HepG2 (cell line): ENCODE results near the gene JUND. TPM values are rescaled to one million over a fixed set of nuclear protein-coding genes. Genes with fewer than 3 reads are reported as not detected.
A peak's percentile ranks its signal among the peaks of the same experiment; 100 is the strongest.

Source experiments
- ATAC-seq: fragments of 200-7000 bp; cut with Tn5 transposase; 3 replicates; pipeline ENCODE4 v1.9.1; 2020; ENCODE audit warnings: mild to moderate bottlenecking, moderate library complexity
- BruUV-seq: library from RNA; stranded (reverse); fragments of 400-500 nt; replicated peaks from 2 replicates; lab custom pipeline; 2021; lab: Mats Ljungman, UMichigan
- CTCF ChIA-PET: fragments of 300-600 bp; formaldehyde crosslinking; extraction: SDS; loops from one replicate; lab custom pipeline; 2021; ENCODE audit warnings: low total read pairs, inconsistent platforms, low intra/inter-chr PET ratio; lab: Yijun Ruan, JAX
- POLR2A ChIA-PET: fragments of 350-600 bp; sonication (Branson Sonifier 250); formaldehyde crosslinking; loops from one replicate; lab custom pipeline; 2020; ENCODE audit warnings: antibody characterized with exemption, inconsistent platforms; lab: Yijun Ruan, JAX
- DNase-seq: peaks from one replicate; pipeline ENCODE4 v3.0.0-alpha.2; 2015; ENCODE audit warnings: low spot score
- FAIRE-seq: peaks from 3 replicates; lab custom pipeline; 2011; peaks lifted over from hg19 to GRCh38; lab: Jason Lieb, UNC
- H2AFZ ChIP-seq: one replicate; pipeline ENCODE4 v1.6.1; 2011; ENCODE audit warnings: low read length, inconsistent platforms
- H3K27ac ChIP-seq: fragments of 300-600 bp; 3 replicates; pipeline ENCODE4 v1.8.0; 2011; ENCODE audit warnings: mixed run types, mild to moderate bottlenecking, mixed read lengths, low read length, inconsistent platforms; ENCODE audit not compliant: insufficient read depth; ENCODE audit errors: extremely low read length
- H3K27me3 ChIP-seq, 2 experiments: fragments of 200-600 bp in 1 of 2; 2 replicates in 1 of 2; 3 replicates in 1 of 2; pipeline versions ENCODE4 v1.6.0 to v1.8.0; 2011; ENCODE audit warnings: low read length in 2 of 2, mild to moderate bottlenecking in 2 of 2, moderate library complexity in 2 of 2, inconsistent platforms in 1 of 2; ENCODE audit not compliant: insufficient read depth in 2 of 2, control insufficient read depth in 1 of 2
- H3K36me3 ChIP-seq, 2 experiments: fragments of 200-600 bp in 1 of 2; replicated peaks in 1 of 2; 2 replicates in 1 of 2; 3 replicates in 1 of 2; pipeline versions ENCODE4 v1.5.1 to v1.8.0; 2011; ENCODE audit warnings: low read length in 2 of 2, inconsistent platforms in 1 of 2; ENCODE audit not compliant: insufficient read depth in 2 of 2, control insufficient read depth in 1 of 2
- H3K4me1 ChIP-seq: 2 replicates; pipeline ENCODE4 v1.5.1; 2012; ENCODE audit warnings: low read length, inconsistent platforms; ENCODE audit not compliant: insufficient read depth
- H3K4me2 ChIP-seq: 2 replicates; pipeline ENCODE4 v1.6.0; 2011; ENCODE audit warnings: low read depth, low read length, inconsistent platforms
- H3K4me3 ChIP-seq, 3 experiments: fragments of 200-600 bp in 1 of 3; sonication (generic), shearing (Covaris generic) in 1 of 3; replicated peaks in 1 of 3; 2 replicates each; pipeline ENCODE4 v1.5.1; 2011 to 2016; ENCODE audit warnings: low read length in 3 of 3, inconsistent platforms in 2 of 3, low read depth in 2 of 3, mild to moderate bottlenecking in 2 of 3, control low read depth in 1 of 3, mixed read lengths in 1 of 3; ENCODE audit not compliant: insufficient read depth in 1 of 3
- H3K79me2 ChIP-seq: one replicate; pipeline ENCODE4 v1.6.1; 2011; ENCODE audit warnings: low read length, inconsistent platforms; ENCODE audit not compliant: insufficient read depth
- H3K9ac ChIP-seq: 2 replicates; pipeline ENCODE4 v1.6.0; 2011; ENCODE audit warnings: mild to moderate bottlenecking, low read depth, low read length, inconsistent platforms; ENCODE audit not compliant: insufficient read depth
- H3K9me3 ChIP-seq: 2 replicates; pipeline ENCODE4 v1.5.1; 2012; ENCODE audit warnings: mild to moderate bottlenecking, low read length
- H4K20me1 ChIP-seq: 2 replicates; pipeline ENCODE4 v1.6.0; 2011; ENCODE audit warnings: inconsistent platforms, mild to moderate bottlenecking, low read length, moderate library complexity; ENCODE audit not compliant: insufficient read depth
- MZF1 ChIP-seq: sonication (generic); formaldehyde crosslinking; IDR thresholded peaks from 2 replicates; pipeline ENCODE4 v1.8.1; 2023; ENCODE audit warnings: mild to moderate bottlenecking, missing genetic modification reagents, borderline replicate concordance
- REL ChIP-seq: sonication (generic); formaldehyde crosslinking; conservative IDR thresholded peaks from 2 replicates; pipeline ENCODE4 v1.8.0; 2022; ENCODE audit warnings: mild to moderate bottlenecking, missing genetic modification reagents, moderate library complexity
- THAP7 ChIP-seq: sonication (generic); formaldehyde crosslinking; IDR thresholded peaks from 2 replicates; pipeline ENCODE4 v1.8.1; 2023; ENCODE audit warnings: mild to moderate bottlenecking, missing genetic modification reagents
- ZNF12 ChIP-seq: sonication (generic); formaldehyde crosslinking; IDR thresholded peaks from 2 replicates; pipeline ENCODE4 v1.5.0; 2020; ENCODE audit warnings: missing genetic modification reagents
- ZNF704 ChIP-seq: sonication (generic); formaldehyde crosslinking; IDR thresholded peaks from 2 replicates; pipeline ENCODE4 v1.8.1; 2023; ENCODE audit warnings: mild to moderate bottlenecking, inconsistent platforms, moderate library complexity, missing genetic modification reagents, borderline replicate concordance
- WGBS: methylation state at CpG from one replicate; pipeline ENCODE4 v1.1.6; 2017; ENCODE audit warnings: low lambda C conversion rate; 5-methylcytosine and 5-hydroxymethylcytosine counted together
- in situ Hi-C: cut with HindIII; loops from 2 replicates; pipeline ENCODE4 v1.10.0; 2017; ENCODE audit warnings: low pct_unique_long_range_greater_than_20kb; ENCODE audit not compliant: extremely low pct_ligation_motif_present
- intact Hi-C: fragments of 100-400 bp; cut with micrococcal nuclease; formaldehyde crosslinking; loops from one replicate; pipeline ENCODE4 v1.10.0; 2022; ENCODE audit not compliant: unreplicated experiment
- polyA plus RNA-seq, 8 experiments: library from polyadenylated mRNA; depleted of rRNA in 3 of 8; stranded (reverse) in 7 of 8; unstranded in 1 of 8; fragments of >200 nt; fragmentation: Illumina TruSeq in 4 of 8; extraction: Trizol in 4 of 8; gene quantifications; 2 replicates each; pipeline versions ENCODE4 v1.2.1 to v1.2.3, GENCODE V29; 2011 to 2016; ENCODE audit warnings: low read depth in 4 of 8, missing spikeins in 1 of 8, mixed read lengths in 1 of 8; ENCODE audit not compliant: insufficient read depth in 1 of 8
- total RNA-seq, 5 experiments: library from RNA; depleted of rRNA; stranded (reverse); fragments of >200 nt; fragmentation: Illumina TruSeq; extraction: Trizol; gene quantifications; 2 replicates each; pipeline ENCODE4 v1.2.3, GENCODE V29; 2016; ENCODE audit warnings: low read depth in 1 of 5

Gene JUND
- total and polyA plus RNA-seq, 2 of the 13 experiments (the other 11 are each of a cell fraction or from before 2014, with no cell fraction given): 41.2 to 59.8 TPM

GRCh38 chr19:18304208-18304457, 22.7 kb upstream of the JUND start:
- intact Hi-C loops: loop anchor here (1.0 kb wide), 1 partner anchor 14 kb away; no protein-coding TSS in a partner anchor
- DNase-seq: no peak

More at GRCh38 chr19:18304208-18304457, 22.7 kb upstream of the JUND start:
- WGBS: 0% methylated on average over 2 of the region's 2 CpGs
- peak overlapping the region; percentile 97 for H3K4me2 ChIP-seq
- no peak for FAIRE-seq
- peak overlapping the region; percentile 78 for H3K9ac ChIP-seq
- CTCF ChIA-PET: interaction anchor here (1.0 kb wide), 1 partner anchor 19 kb away, joined by 3 read pairs; the partner anchor contains the start of gene LSM4
- peaks cover 1 to 7% of the 10 kb centered on the region in 2 experiments; a peak in 2 of 5 replicates for H3K36me3 ChIP-seq
- no peaks in the 10 kb centered on the region for H3K9me3 ChIP-seq
- no peaks in the 10 kb centered on the region for H3K27me3 ChIP-seq
- H2AFZ ChIP-seq: no peak overlapping the region
- peak overlapping the region; percentile 60 to 77 (median 61) for H3K4me3 ChIP-seq
- BruUV-seq: no TSS peak
- peaks cover 56% of the 10 kb centered on the region for H3K4me1 ChIP-seq
- H4K20me1 ChIP-seq: no peaks in the 10 kb centered on the region
- H3K79me2 ChIP-seq: no peaks in the 10 kb centered on the region
- peak overlapping the region; percentile 86 for H3K27ac ChIP-seq
- ATAC-seq: peak; percentile 35
- no peak for TF ChIP-seq ZNF12 (CRISPR knock-in tag)
- 0 out of 2 replicates have a peak, but pooled peaks have one; percentile 36 for TF ChIP-seq MZF1 (CRISPR knock-in tag)
- TF ChIP-seq THAP7 (CRISPR knock-in tag): no peak
- 0 out of 2 replicates have a peak, but pooled peaks have one; percentile 51 for TF ChIP-seq REL (CRISPR knock-in tag)
- no peak for TF ChIP-seq ZNF704 (CRISPR knock-in tag)
- in situ Hi-C loops: no loop called here
- POLR2A ChIA-PET: interaction anchor here (0.6 to 7.2 kb wide), 17 partner anchors 12 to 445 kb away, joined by 3 to 251 read pairs (median 8); partner anchors contain the start of genes GDF15, IQCN, JUND and LSM4
